Lung (tissue), 12 donors: ENCODE measurements around the gene INVS. TPM values are rescaled to one million over a fixed set of nuclear protein-coding genes. Genes with fewer than 3 reads are reported as not detected.
"Not testable (repeated sequence)": the region's sequence is repeated elsewhere in the genome, so short reads cannot be mapped to it uniquely, and the experiment has no call there.

Experiments
- ATAC-seq: fragments of 200-7000 bp; cut with Tn5 transposase; one replicate; pipeline ENCODE4 v1.9.1; 2020; ENCODE audit warnings: moderate number of reproducible peaks; ENCODE audit not compliant: insufficient read depth, low FRiP score
- DNase-seq, 3 donors: peaks; one replicate each; pipeline ENCODE4 v3.0.0-alpha.2; 2013 to 2017
- H3K27ac ChIP-seq, 2 donors: one replicate each; pipeline ENCODE4 v1.5.1; 2013; ENCODE audit warnings: mild to moderate bottlenecking in 2 of 2, moderate library complexity in 2 of 2, control low read depth in 1 of 2, inconsistent platforms in 1 of 2, low read depth in 1 of 2, low read length in 1 of 2
- H3K27me3 ChIP-seq, 3 donors: one replicate each; pipeline ENCODE4 v1.5.1; 2013; ENCODE audit warnings: low read length in 2 of 3; ENCODE audit not compliant: control insufficient read depth in 3 of 3, insufficient read depth in 3 of 3
- H3K36me3 ChIP-seq, 4 donors: one replicate each; pipeline ENCODE4 v1.5.1; 2013; ENCODE audit warnings: low read length in 4 of 4, mild to moderate bottlenecking in 1 of 4, moderate library complexity in 1 of 4; ENCODE audit not compliant: control insufficient read depth in 4 of 4, insufficient read depth in 4 of 4
- H3K4me1 ChIP-seq, 5 donors: one replicate each; pipeline ENCODE4 v1.5.1; 2013; ENCODE audit warnings: low read length in 5 of 5, mild to moderate bottlenecking in 2 of 5, moderate library complexity in 1 of 5; ENCODE audit not compliant: control insufficient read depth in 5 of 5, insufficient read depth in 5 of 5
- H3K4me3 ChIP-seq: one replicate; pipeline ENCODE4 v1.5.1; 2013; ENCODE audit warnings: mild to moderate bottlenecking, control low read depth, moderate library complexity
- H3K9ac ChIP-seq, 2 donors: one replicate each; pipeline ENCODE4 v1.5.1; 2013; ENCODE audit warnings: low read length in 2 of 2, control low read depth in 1 of 2; ENCODE audit not compliant: insufficient read depth in 1 of 2
- H3K9me3 ChIP-seq, 4 donors: one replicate each; pipeline ENCODE4 v1.5.1; 2013; ENCODE audit warnings: low read length in 3 of 4, mild to moderate bottlenecking in 1 of 4, moderate library complexity in 1 of 4; ENCODE audit not compliant: control insufficient read depth in 4 of 4, insufficient read depth in 3 of 4
- WGBS, 2 donors: extraction: QIAGEN DNeasy Blood & Tissue Kit; methylation state at CpG; one replicate each; pipeline ENCODE4 v1.1.7; 2013; 5-methylcytosine and 5-hydroxymethylcytosine counted together
- polyA plus RNA-seq, 2 donors: library from polyadenylated mRNA; stranded (reverse); fragments of 200-250 nt; gene quantifications; one replicate each; pipeline ENCODE4 v1.2.1, GENCODE V29; 2013
- total RNA-seq, 2 donors: library from RNA; depleted of rRNA in 1 of 2; stranded (reverse); fragments of >200 nt in 1 of 2; gene quantifications; one replicate each; pipeline ENCODE4 v1.2.1, GENCODE V29; 2014 to 2021
- TF ChIP-seq, protein P1 (sequence below): IDR thresholded peaks from 2 replicates; pipeline ENCODE4 v1.5.1; 2012; ENCODE audit warnings: mild to moderate bottlenecking; ENCODE audit errors: control extremely low read depth, extremely low read depth
- donor health status: control.
- donor health status: control.
- donor health status: Bipolar disorder and iron deficiency.
- donor health status: healthy.
- donor health status: DM: yes; HTN: yes; CAD: no.

The INVS gene
- total and polyA plus RNA-seq, 4 donors, result 3.4 to 52.1 (median 12.5) TPM

GRCh38 chr9:100090880-100091279, 8.2 kb upstream of the INVS start:
- ATAC-seq (no peak), DNase-seq (no peak)
- WGBS, 2 donors, result 94 to 96% methylated on average over 1 of the region's 1 CpG
- H3K9me3 ChIP-seq, result no peaks in the 10 kb centered on the region
- H3K4me3 ChIP-seq, result no peak overlapping the region
- TF ChIP-seq, protein P1, sequence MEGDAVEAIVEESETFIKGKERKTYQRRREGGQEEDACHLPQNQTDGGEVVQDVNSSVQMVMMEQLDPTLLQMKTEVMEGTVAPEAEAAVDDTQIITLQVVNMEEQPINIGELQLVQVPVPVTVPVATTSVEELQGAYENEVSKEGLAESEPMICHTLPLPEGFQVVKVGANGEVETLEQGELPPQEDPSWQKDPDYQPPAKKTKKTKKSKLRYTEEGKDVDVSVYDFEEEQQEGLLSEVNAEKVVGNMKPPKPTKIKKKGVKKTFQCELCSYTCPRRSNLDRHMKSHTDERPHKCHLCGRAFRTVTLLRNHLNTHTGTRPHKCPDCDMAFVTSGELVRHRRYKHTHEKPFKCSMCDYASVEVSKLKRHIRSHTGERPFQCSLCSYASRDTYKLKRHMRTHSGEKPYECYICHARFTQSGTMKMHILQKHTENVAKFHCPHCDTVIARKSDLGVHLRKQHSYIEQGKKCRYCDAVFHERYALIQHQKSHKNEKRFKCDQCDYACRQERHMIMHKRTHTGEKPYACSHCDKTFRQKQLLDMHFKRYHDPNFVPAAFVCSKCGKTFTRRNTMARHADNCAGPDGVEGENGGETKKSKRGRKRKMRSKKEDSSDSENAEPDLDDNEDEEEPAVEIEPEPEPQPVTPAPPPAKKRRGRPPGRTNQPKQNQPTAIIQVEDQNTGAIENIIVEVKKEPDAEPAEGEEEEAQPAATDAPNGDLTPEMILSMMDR, result no peak
- H3K9ac ChIP-seq, result no peak overlapping the region
- peaks cover 0 to 4% (median 3%) of the 10 kb centered on the region in 5 donors for H3K4me1 ChIP-seq
- no peaks in the 10 kb centered on the region for H3K36me3 ChIP-seq
- H3K27ac ChIP-seq, result no peak overlapping the region
- H3K27me3 ChIP-seq, result no peaks in the 10 kb centered on the region

GRCh38 chr9:100091650-100092049, 7.4 kb upstream of the INVS start:
- TF ChIP-seq, protein P1, result no peak
- H3K27ac ChIP-seq, result no peak overlapping the region
- H3K9ac ChIP-seq, result no peak overlapping the region
- no peak for DNase-seq
- H3K4me3 ChIP-seq, result no peak overlapping the region
- H3K9me3 ChIP-seq, result no peaks in the 10 kb centered on the region
- ATAC-seq, result no peak
- peaks cover 0 to 4% (median 3%) of the 10 kb centered on the region in 5 donors for H3K4me1 ChIP-seq
- no peaks in the 10 kb centered on the region for H3K36me3 ChIP-seq
- H3K27me3 ChIP-seq, result no peaks in the 10 kb centered on the region
- WGBS, 2 donors, result 92% methylated on average over 1 of the region's 1 CpG

DNA sequence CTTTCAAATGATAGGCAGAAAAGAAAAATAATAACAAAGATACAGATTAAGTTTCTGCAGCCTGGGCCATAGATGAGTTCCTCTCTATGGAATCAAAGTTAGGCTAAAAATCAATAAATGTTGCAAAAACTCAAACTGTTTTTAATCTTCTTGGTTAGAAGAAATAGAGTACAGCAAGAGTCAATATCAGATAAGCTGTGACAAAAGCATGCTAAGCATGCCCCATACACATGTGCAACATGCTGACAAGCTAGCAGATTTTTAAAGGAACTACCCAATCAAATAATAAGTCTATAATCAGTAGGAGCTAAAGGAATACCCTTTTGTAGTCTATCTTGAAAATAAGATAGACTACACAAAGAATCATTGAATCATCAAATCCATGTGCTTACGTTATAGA, 7.0 kb upstream of the INVS start:
- Histone ChIP-seq H3K27me3 (no peaks in the 10 kb centered on the region), H3K27ac (no peak overlapping the region), H3K4me1 (peaks cover 0 to 5% (median 3%) of the 10 kb centered on the region in 5 donors), H3K4me3 (no peak overlapping the region), H3K9ac (no peak overlapping the region), H3K9me3 (no peaks in the 10 kb centered on the region), H3K36me3 (no peaks in the 10 kb centered on the region)
- TF ChIP-seq, protein P1, result no peak
- no peak for DNase-seq
- no peak for ATAC-seq
- WGBS, 2 donors, result 95 to 97% methylated on average over 1 of the region's 1 CpG

GRCh38 chr9:100094411-100094810, 4.6 kb upstream of the INVS start:
- H3K4me3 ChIP-seq, H3K27ac ChIP-seq, ATAC-seq, H3K9me3 ChIP-seq, H3K27me3 ChIP-seq, DNase-seq, H3K36me3 ChIP-seq, H3K9ac ChIP-seq: not testable (repeated sequence)
- H3K4me1 ChIP-seq, result peaks cover 3 to 16% (median 6%) of the 10 kb centered on the region in 5 donors
- WGBS, 2 donors, result 96 to 100% methylated on average over 2 of the region's 2 CpGs
